ENCODE results near the gene EIF3I.

EIF3I gene

DNA sequence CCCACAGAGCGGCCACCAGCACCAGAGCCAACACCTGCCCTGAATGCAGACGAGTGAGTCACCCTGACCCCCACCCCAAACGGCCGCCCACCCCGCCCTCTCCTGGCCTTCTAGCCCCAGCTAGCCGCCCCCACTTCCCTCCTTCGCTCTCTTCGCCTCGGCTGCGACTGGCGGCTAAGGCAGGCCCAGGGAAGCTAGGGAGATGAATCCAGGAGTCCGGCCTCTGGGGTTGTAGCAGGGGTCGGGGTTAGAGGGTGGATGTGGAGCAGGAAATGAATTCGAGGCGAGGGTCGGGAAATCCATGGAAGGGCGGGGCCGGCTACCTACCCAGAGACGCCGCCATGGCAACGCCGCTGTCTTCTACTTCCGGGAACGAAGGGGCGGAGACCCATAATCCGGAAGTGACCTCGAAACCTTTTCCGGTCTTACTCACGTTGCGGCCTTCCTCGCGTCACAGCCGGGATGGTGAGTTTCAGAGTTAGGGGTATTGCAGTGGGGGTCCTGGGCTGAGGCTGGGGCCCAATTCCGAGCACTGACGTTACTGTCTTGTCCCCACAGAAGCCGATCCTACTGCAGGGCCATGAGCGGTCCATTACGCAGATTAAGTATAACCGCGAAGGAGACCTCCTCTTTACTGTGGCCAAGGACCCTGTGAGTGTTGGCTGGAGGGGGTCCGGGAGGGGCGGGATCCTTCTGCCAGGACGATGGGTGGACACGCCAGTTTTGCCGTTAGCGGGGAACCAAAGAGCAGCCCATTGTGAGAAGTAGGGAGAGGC lies at the start of gene EIF3I, which contains the start of gene TMEM234:
Gene EIF3I (plus strand): TSS at position 428 of the 776 bp plus-strand sequence. CDS start 35 bp downstream, at position 463.
Gene TMEM234 (minus strand): TSS at position 374 of the 776 bp plus-strand sequence. CDS start 31 bp downstream, at position 343.
- Mint-ChIP-seq H3K4me3 (peak within 1 kb of the TSS; percentile 98), H3K36me3 (ENCODE audit: low read depth) (peaks cover 77% of the 10 kb centered on the region), H3K27ac (peak within 1 kb of the TSS; percentile 99), H3K27me3 (no peaks in the 10 kb centered on the region), H3K9me3 (no peaks in the 10 kb centered on the region), H3K4me1 (ENCODE audit: low read depth) (peaks cover 41% of the 10 kb centered on the region)
- DNase-seq = peak; percentile 92

DNA sequence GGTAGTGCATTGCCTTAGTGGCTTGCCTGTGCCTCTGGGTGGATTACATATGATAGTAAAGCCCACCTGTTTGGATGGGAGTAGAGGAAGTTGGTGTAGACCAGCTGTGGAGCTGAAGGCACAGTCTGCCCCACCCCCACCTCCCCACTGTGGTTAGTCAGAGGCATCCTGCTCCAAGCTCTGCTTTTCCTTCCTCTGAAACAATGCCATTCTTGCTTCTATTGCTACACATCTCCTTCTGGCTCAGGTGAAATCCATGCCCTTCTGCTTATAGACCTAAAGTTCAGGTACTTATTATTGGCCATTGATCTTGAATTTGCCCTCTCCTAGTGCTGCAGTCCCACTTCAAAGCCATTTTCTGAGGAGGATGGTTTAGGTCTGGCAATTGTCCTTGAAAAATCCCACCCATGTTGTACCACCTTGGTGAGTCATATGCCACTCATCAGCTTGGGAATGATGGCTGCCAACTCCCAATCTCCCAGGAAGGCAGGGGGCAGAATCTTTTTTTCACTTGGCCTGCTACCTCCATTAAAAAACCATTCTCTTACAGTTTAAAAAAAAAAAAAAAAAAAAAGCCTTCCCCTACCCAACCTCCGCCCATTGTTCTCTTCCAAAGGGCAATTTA lies 49.5 kb upstream of the EIF3I start:
- no peaks in the 10 kb centered on the region for H3K27me3 Mint-ChIP-seq
- H3K27ac Mint-ChIP-seq = peak overlapping the region; percentile 65
- peaks cover 76% of the 10 kb centered on the region for H3K36me3 Mint-ChIP-seq (ENCODE audit: low read depth)
- peaks cover 13% of the 10 kb centered on the region for H3K4me1 Mint-ChIP-seq (ENCODE audit: low read depth)
- no peak for DNase-seq
- H3K9me3 Mint-ChIP-seq = no peaks in the 10 kb centered on the region
- no peak overlapping the region for H3K4me3 Mint-ChIP-seq

DNA sequence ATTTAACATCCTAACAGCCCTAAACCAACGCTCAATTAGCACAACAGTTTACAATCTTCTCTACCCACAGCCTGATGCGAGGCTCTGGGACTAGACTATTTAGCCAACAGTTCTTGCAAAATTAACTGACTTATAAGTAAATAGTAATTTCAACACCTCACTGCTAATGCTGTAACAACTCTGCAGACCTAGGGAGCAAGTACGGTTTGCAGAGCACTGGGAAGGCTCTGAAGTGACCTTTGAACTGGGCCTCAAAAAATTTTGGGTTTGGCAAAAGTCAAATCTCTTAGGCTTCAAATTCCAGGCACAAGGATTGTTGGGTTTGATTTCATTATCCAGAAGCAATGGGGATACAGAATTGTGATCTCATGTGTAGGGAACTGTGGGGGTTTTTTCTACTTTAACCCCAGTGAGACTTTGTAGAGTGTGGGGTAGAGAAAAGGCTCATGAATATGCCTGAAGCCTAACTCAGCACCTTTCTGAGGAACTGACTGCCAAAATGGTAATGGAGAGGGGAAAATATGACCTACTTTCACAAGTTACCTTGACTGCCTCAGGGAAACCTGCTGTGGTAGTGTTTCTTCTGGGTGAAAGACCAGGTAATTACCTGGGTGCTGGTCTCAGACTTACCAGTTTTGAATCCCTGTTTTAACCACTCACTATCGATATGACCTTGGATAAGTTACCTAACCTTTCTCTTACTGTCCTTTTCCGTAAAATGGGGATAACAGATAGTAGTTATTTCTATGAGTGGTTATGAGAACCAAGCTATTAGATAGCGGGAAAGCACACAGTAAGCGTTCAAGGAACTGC lies 43.6 kb upstream of the EIF3I start:
- H3K9me3 Mint-ChIP-seq = no peaks in the 10 kb centered on the region
- no peak for DNase-seq
- H3K36me3 Mint-ChIP-seq (ENCODE audit: low read depth) = peaks cover 62% of the 10 kb centered on the region
- H3K27ac Mint-ChIP-seq = peak overlapping the region; percentile 99
- peak overlapping the region; percentile 98 for H3K4me3 Mint-ChIP-seq
- peaks cover 37% of the 10 kb centered on the region for H3K4me1 Mint-ChIP-seq (ENCODE audit: low read depth)
- no peaks in the 10 kb centered on the region for H3K27me3 Mint-ChIP-seq

DNA sequence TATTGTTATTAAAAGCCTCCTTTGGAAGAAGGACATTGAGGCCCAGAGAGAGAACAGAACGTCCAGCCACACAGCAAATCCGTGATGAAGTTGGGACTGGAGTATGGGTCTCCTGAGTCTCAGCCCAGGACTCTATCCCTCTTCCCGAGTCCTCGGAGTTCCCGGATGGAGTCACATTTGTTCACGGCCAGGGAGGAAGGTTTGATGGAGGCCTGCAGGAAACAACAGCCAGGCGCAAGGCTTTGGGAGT lies 43.1 kb upstream of the EIF3I start:
- Mint-ChIP-seq H3K9me3 (no peaks in the 10 kb centered on the region), H3K36me3 (ENCODE audit: low read depth) (peaks cover 62% of the 10 kb centered on the region), H3K4me1 (ENCODE audit: low read depth) (peaks cover 42% of the 10 kb centered on the region), H3K4me3 (peak overlapping the region; percentile 98), H3K27ac (peak overlapping the region; percentile 99), H3K27me3 (no peaks in the 10 kb centered on the region)
- DNase-seq = no peak

DNA sequence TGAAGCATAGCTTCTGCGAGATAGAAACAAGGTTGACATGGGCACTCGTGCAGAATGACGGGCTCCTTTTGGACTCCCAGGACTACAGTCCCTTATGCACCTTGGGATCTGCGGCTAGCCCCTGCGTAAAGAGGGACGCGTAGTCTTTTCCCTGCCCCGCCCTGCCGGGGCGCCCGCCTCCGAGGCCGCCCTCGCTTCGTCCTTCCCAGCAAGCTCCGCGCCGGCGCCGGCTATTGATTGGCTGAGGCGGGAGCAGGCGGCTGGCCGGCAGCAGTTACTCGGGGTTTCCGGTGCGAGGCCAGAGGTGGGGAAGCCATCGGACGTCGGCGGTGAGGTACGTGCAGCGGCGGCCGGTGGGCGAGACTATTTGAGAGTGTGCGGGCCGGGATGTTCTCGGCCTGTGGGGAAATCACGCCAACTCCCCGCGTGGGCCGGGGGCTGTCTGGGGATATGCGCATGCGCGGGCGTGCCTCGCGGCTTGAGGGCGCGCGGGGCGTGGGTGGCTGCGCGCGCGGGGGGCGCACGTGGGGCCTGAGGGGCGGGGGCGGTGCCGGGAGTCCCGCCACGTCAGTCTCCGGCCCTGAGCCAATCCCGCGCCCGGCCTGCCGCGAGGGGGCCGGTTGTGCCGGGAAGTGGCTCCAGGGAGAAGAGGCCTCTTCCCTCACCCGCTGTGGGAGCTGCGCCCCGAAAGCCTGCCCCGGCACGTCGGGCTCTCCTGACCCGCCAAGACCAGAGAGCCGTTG lies 42.6 kb upstream of the EIF3I start, which contains the start of gene TXLNA:
Gene TXLNA (plus strand): TSS at position 233 of the 743 bp plus-strand sequence. CDS start 671 bp downstream, outside the sequence.
- peak; percentile 94 for DNase-seq
- no peaks in the 10 kb centered on the region for H3K9me3 Mint-ChIP-seq
- peaks cover 62% of the 10 kb centered on the region for H3K36me3 Mint-ChIP-seq (ENCODE audit: low read depth)
- peaks cover 47% of the 10 kb centered on the region for H3K4me1 Mint-ChIP-seq (ENCODE audit: low read depth)
- peak within 1 kb of the TSS; percentile 99 for H3K27ac Mint-ChIP-seq
- peak within 1 kb of the TSS; percentile 98 for H3K4me3 Mint-ChIP-seq
- H3K27me3 Mint-ChIP-seq = no peaks in the 10 kb centered on the region

DNA sequence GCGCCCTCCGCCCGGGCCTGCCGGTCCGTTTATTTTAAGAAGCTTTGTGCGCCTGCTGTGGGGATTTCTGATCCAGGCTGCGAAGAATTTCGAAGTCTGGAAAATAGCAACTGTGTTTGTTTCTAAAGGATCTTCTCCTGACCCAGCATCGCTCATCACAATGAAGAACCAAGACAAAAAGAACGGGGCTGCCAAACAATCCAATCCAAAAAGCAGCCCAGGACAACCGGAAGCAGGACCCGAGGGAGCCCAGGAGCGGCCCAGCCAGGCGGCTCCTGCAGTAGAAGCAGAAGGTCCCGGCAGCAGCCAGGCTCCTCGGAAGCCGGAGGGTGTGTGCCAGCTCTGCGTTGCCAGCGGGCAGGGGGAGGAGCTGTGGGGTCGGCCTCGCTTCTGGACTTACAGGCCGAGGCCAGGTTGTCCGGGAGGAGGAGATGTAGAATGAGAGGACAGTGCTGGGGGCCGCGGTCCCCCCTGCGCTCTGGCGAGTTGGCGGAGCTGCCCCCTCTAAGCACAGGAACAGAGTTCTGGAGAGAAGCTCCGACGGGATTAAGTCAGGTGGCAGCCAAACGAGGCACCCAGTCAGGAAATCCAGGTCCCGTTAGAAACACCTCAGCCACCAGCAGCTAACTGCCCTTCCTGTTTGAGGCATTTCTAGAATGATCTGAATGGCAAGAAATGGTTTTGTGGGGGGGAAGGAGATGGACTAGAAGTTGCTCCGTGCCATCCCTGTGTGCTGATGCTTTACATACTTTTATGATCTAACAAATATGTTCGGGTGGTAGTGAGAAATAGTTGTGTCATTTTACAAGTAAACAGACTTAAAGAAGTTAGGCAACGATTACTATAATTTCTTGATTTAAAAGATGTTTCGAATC lies 41.8 kb upstream of the EIF3I start:
- peak overlapping the region; percentile 98 for H3K4me3 Mint-ChIP-seq
- H3K27me3 Mint-ChIP-seq = no peaks in the 10 kb centered on the region
- peak; percentile 60 for DNase-seq
- peaks cover 62% of the 10 kb centered on the region for H3K36me3 Mint-ChIP-seq (ENCODE audit: low read depth)
- no peaks in the 10 kb centered on the region for H3K9me3 Mint-ChIP-seq
- H3K27ac Mint-ChIP-seq = peak overlapping the region; percentile 99
- H3K4me1 Mint-ChIP-seq (ENCODE audit: low read depth) = peaks cover 52% of the 10 kb centered on the region

DNA sequence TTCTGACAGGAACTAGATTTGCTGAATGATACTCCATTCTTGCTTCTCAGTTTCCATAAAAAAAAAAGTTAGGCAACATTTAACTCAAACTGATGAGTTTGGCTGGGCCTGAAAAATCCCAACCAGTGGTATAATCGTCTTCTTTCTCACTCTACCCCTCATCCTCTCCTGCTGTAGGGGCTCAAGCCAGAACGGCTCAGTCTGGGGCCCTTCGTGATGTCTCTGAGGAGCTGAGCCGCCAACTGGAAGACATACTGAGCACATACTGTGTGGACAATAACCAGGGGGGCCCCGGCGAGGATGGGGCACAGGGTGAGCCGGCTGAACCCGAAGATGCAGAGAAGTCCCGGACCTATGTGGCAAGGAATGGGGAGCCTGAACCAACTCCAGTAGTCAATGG lies 41.1 kb upstream of the EIF3I start:
- no peak for DNase-seq
- Mint-ChIP-seq H3K27ac (peak overlapping the region; percentile 99), H3K27me3 (no peaks in the 10 kb centered on the region), H3K36me3 (ENCODE audit: low read depth) (peaks cover 68% of the 10 kb centered on the region), H3K9me3 (no peaks in the 10 kb centered on the region), H3K4me3 (peak overlapping the region; percentile 98), H3K4me1 (ENCODE audit: low read depth) (peaks cover 54% of the 10 kb centered on the region)

DNA sequence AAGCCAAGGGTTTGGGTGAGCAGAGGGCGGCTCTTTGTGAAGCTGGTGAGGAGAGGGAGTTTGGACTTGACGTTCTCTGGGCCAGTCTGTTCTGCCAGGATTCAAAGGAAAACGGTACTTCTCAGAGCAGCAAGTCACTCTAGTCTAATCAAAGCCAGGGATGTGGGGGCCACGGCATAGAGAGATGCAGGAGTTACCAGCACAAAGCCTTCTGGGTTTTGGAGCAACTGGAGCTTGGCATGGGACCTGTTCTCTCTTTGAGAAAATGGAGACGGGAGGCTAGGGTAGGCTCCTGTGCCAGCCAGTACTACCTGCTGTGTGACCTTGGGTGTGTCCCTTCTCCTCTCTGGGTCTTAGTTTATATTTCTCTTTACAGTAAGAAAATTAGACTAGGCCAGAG lies 40.6 kb upstream of the EIF3I start:
- Mint-ChIP-seq H3K27me3 (no peaks in the 10 kb centered on the region), H3K4me1 (ENCODE audit: low read depth) (peaks cover 59% of the 10 kb centered on the region), H3K27ac (peak overlapping the region; percentile 99), H3K36me3 (ENCODE audit: low read depth) (peaks cover 70% of the 10 kb centered on the region), H3K9me3 (no peaks in the 10 kb centered on the region), H3K4me3 (peak overlapping the region; percentile 98)
- DNase-seq = no peak

DNA sequence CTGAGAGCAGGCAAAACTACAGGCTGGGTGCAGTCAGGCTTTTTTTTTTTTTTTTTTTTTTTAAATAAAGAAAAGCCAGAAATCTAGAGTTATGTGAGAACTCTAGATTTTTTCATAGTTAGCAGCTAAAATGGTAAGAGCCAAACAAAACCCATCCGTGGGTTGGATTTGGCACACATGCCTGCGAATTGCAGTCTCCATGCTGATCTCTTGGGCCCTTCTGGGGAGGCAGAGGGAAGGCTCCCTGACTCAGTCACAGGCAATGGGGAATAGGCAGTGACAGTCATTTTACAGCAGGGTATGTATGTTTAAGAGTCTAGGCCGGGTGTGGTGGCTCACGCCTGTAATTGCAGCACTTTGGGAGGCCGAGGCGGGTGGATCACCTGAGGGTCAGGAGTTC lies 40.1 kb upstream of the EIF3I start:
- no peak for DNase-seq
- Mint-ChIP-seq H3K36me3 (ENCODE audit: low read depth) (peaks cover 72% of the 10 kb centered on the region), H3K4me3 (peak overlapping the region; percentile 98), H3K27ac (peak overlapping the region; percentile 99), H3K9me3 (no peaks in the 10 kb centered on the region), H3K27me3 (no peaks in the 10 kb centered on the region), H3K4me1 (ENCODE audit: low read depth) (peaks cover 61% of the 10 kb centered on the region)

DNA sequence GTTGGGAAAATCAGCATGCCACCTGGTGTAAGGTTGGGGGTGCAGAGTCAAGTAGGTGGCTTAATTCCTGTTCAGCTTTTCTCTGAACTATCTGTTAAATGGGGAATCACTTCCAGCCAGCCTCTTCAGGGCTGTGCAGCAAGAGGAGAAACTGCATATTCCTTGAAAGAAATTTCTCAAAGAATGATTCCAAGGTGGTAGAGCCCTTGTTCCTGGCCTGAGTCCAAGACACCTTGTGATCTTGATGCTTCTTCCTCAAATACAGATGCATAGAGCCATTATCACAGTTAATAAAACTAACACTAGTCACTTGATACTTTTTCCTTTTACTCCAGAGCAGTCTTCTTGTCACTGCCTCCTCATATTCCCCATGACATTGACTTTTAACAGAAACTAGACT lies 37.6 kb upstream of the EIF3I start:
- H3K36me3 Mint-ChIP-seq (ENCODE audit: low read depth) = peaks cover 95% of the 10 kb centered on the region
- no peaks in the 10 kb centered on the region for H3K9me3 Mint-ChIP-seq
- no peak for DNase-seq
- peak overlapping the region; percentile 98 for H3K4me3 Mint-ChIP-seq
- H3K27ac Mint-ChIP-seq = peak overlapping the region; percentile 86
- peaks cover 53% of the 10 kb centered on the region for H3K4me1 Mint-ChIP-seq (ENCODE audit: low read depth)
- no peaks in the 10 kb centered on the region for H3K27me3 Mint-ChIP-seq

DNA sequence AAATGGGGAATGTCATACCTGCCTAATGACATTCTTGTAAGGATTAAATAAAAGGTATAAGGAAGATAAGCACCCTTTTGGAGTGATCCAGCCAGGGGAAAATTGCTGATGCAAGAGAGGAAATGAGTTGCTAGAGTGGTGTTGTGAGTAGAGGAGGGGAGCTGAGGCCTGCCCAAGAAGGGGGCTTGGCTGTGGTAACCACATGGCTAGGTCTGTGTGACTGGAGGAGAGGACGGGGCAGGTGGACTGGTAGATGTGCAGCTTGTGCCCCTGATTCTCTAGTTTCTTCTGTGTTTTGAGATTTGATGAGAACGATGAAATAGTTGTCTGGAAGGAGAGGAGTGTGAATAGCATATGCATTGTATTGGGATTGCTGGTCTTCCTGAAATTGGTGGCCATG lies 36.1 kb upstream of the EIF3I start:
- DNase-seq = no peak
- no peaks in the 10 kb centered on the region for H3K27me3 Mint-ChIP-seq
- H3K9me3 Mint-ChIP-seq = no peaks in the 10 kb centered on the region
- H3K4me3 Mint-ChIP-seq = peak overlapping the region; percentile 19
- H3K36me3 Mint-ChIP-seq (ENCODE audit: low read depth) = peaks cover 97% of the 10 kb centered on the region
- H3K4me1 Mint-ChIP-seq (ENCODE audit: low read depth) = peaks cover 48% of the 10 kb centered on the region
- peak overlapping the region; percentile 94 for H3K27ac Mint-ChIP-seq

DNA sequence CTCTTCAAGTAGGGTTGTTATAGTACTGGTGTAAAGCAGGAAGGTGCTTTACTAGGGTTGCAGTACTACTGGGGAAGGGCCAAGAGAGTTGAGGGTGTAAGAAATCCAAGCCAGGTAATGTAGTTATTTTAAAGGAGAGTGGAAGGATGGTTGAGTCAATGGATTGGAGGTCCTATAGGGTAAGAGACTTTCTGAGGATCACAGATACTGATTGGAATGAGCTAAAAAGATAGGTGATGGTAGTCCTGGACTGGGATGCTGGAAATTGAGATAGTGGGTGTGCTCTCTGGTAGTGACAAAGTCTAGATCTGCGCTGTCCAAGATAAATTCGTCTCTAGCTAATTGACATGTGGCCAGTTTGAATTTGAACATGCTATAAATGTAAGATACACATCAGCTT lies 35.7 kb upstream of the EIF3I start:
- Mint-ChIP-seq H3K27ac (peak overlapping the region; percentile 94), H3K4me1 (ENCODE audit: low read depth) (peaks cover 44% of the 10 kb centered on the region)

DNA sequence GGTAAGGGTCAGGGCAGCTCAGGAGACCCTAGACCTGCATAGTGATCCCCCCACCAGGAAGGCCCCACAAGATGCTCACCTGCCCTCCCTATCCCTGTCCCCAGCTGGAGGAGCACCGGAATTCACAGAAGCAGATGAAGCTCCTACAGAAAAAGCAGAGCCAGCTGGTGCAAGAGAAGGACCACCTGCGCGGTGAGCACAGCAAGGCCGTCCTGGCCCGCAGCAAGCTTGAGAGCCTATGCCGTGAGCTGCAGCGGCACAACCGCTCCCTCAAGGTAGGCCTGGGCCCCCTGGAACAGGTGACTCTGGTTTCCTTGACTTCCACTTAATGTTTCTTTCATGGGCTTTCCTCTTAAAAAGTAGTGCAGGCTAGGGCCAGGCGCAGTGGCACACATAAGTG lies 34.4 kb upstream of the EIF3I start:
- peaks cover 97% of the 10 kb centered on the region for H3K36me3 Mint-ChIP-seq (ENCODE audit: low read depth)
- no peak for DNase-seq
- peaks cover 36% of the 10 kb centered on the region for H3K4me1 Mint-ChIP-seq (ENCODE audit: low read depth)
- H3K9me3 Mint-ChIP-seq = no peaks in the 10 kb centered on the region
- no peak overlapping the region for H3K4me3 Mint-ChIP-seq
- no peaks in the 10 kb centered on the region for H3K27me3 Mint-ChIP-seq
- peak overlapping the region; percentile 44 for H3K27ac Mint-ChIP-seq

More for the DNA sequence above, 35.7 kb upstream of the EIF3I start:
- Mint-ChIP-seq H3K36me3 (ENCODE audit: low read depth) (peaks cover 97% of the 10 kb centered on the region), H3K4me3 (peak overlapping the region; percentile 19), H3K9me3 (no peaks in the 10 kb centered on the region), H3K27me3 (no peaks in the 10 kb centered on the region)
- DNase-seq = no peak
